Testis (tissue), 3 donors: ENCODE results near the gene LCOR. TPM values are rescaled to one million over a fixed set of nuclear protein-coding genes. Genes with fewer than 3 reads are reported as not detected.

Experiments used
- DNase-seq: peaks from one replicate; pipeline ENCODE4 v3.0.0-alpha.2; 2019
- H3K27ac ChIP-seq, 2 donors: fragments of 200-600 bp; sonication (generic); one replicate each; pipeline ENCODE4 v1.5.1; 2019
- H3K27me3 ChIP-seq: fragments of 200-600 bp; sonication (generic); one replicate; pipeline ENCODE4 v1.5.1; 2019
- H3K36me3 ChIP-seq: fragments of 200-600 bp; sonication (generic); one replicate; pipeline ENCODE4 v1.5.1; 2017; ENCODE audit warnings: low read depth; ENCODE audit errors: missing control alignments
- H3K4me1 ChIP-seq: fragments of 200-600 bp; sonication (generic); one replicate; pipeline ENCODE4 v1.5.1; 2019
- H3K4me3 ChIP-seq, 2 donors: fragments of 200-600 bp; sonication (generic); one replicate each; pipeline ENCODE4 v1.5.1; 2017 to 2019
- H3K9me3 ChIP-seq: fragments of 200-600 bp; sonication (generic); one replicate; pipeline ENCODE4 v1.5.1; 2017
- CTCF ChIP-seq, 3 experiments: fragments of 450-650 bp in 2 of 3; fragments of 200-600 bp in 1 of 3; sonication (generic) in 1 of 3; IDR thresholded peaks; one replicate each; pipeline ENCODE4 v1.5.1; 2016 to 2019; ENCODE audit warnings: antibody characterized with exemption in 3 of 3, mild to moderate bottlenecking in 2 of 3, moderate library complexity in 1 of 3
- POLR2A ChIP-seq: fragments of 450-650 bp; IDR thresholded peaks from one replicate; pipeline ENCODE4 v1.6.1; 2017; ENCODE audit warnings: antibody characterized with exemption, mild to moderate bottlenecking, moderate library complexity
- WGBS, 2 donors: methylation state at CpG; one replicate each; pipeline ENCODE4 v1.1.5; 2018; 5-methylcytosine and 5-hydroxymethylcytosine counted together
- intact Hi-C: fragments of 100-400 bp; cut with DNase I; formaldehyde crosslinking; loops from one replicate; pipeline ENCODE4 v1.15.1; 2023; ENCODE audit warnings: low total_unique reads
- polyA plus RNA-seq: library from polyadenylated mRNA; stranded (reverse); fragments of 350-450 nt; fragmentation: Illumina TruSeq; extraction: RNeasy Lipid Tissue Mini Kit (QIAGEN cat#74804); gene quantifications from one replicate; pipeline ENCODE4 v1.2.3, GENCODE V29; 2014; ENCODE audit warnings: low read depth, low replicate concordance; ENCODE audit not compliant: insufficient read depth
- total RNA-seq, 2 donors: library from RNA; depleted of rRNA; stranded (reverse); fragments of >200 nt; gene quantifications; one replicate each; pipeline ENCODE4 v1.2.3, GENCODE V29; 2016

LCOR gene
- total and polyA plus RNA-seq, 3 donors from 2014 or later: 11.6 to 68.3 (median 40.0) TPM

- Histone ChIP-seq H3K36me3 (no peaks in the 10 kb centered on the region), H3K27ac (no peak overlapping the region), H3K27me3 (no peaks in the 10 kb centered on the region), H3K4me1 (no peaks in the 10 kb centered on the region), H3K9me3 (no peaks in the 10 kb centered on the region), H3K4me3 (no peak overlapping the region)
- intact Hi-C loops: no loop called here
- TF ChIP-seq CTCF (IDR thresholded peaks at IDR 0.05): no peak
- no peak for TF ChIP-seq POLR2A
- 87 to 90% methylated on average over 5 of the region's 5 CpGs for WGBS, 2 donors
- DNase-seq: no peak
These were observed 86.3 kb downstream of the LCOR start for GRCh38 chr10:96918214-96919002.

- WGBS, 2 donors: 88 to 89% methylated on average over 5 of the region's 5 CpGs
- no peak for DNase-seq
These were observed 87.8 kb downstream of the LCOR start for GRCh38 chr10:96919785-96920430.

GRCh38 chr10:96921655-96922054 lies 89.6 kb downstream of the LCOR start:
- DNase-seq: no peak
- no peak overlapping the region for H3K27ac ChIP-seq
- no peak for TF ChIP-seq POLR2A
- TF ChIP-seq CTCF (IDR thresholded peaks at IDR 0.05): no peak
- WGBS, 2 donors: 85 to 89% methylated on average over 4 of the region's 4 CpGs
- no peak overlapping the region for H3K4me3 ChIP-seq
- no peaks in the 10 kb centered on the region for H3K27me3 ChIP-seq
- intact Hi-C loops: no loop called here
- H3K4me1 ChIP-seq: no peaks in the 10 kb centered on the region
- H3K9me3 ChIP-seq: no peaks in the 10 kb centered on the region
- H3K36me3 ChIP-seq: no peaks in the 10 kb centered on the region

More at GRCh38 chr10:96919785-96920430, 87.8 kb downstream of the LCOR start:
- Histone ChIP-seq H3K4me3 (no peak overlapping the region), H3K27ac (no peak overlapping the region), H3K9me3 (no peaks in the 10 kb centered on the region), H3K27me3 (no peaks in the 10 kb centered on the region), H3K4me1 (no peaks in the 10 kb centered on the region), H3K36me3 (no peaks in the 10 kb centered on the region)
- intact Hi-C loops: no loop called here
- TF ChIP-seq CTCF (IDR thresholded peaks at IDR 0.05): no peak
- TF ChIP-seq POLR2A: no peak

- Histone ChIP-seq H3K36me3 (no peaks in the 10 kb centered on the region), H3K27ac (no peak overlapping the region), H3K4me1 (no peaks in the 10 kb centered on the region), H3K27me3 (no peaks in the 10 kb centered on the region), H3K4me3 (no peak overlapping the region), H3K9me3 (no peaks in the 10 kb centered on the region)
- no peak for DNase-seq
- 80 to 86% methylated on average over 3 of the region's 3 CpGs for WGBS, 2 donors
- intact Hi-C loops: no loop called here
- TF ChIP-seq CTCF (IDR thresholded peaks at IDR 0.05): no peak
These were observed 91.2 kb downstream of the LCOR start for GRCh38 chr10:96922978-96923948.
